HepG2 (cell line): ENCODE data around the gene SRRT. TPM values are rescaled to one million over a fixed set of nuclear protein-coding genes. Genes with fewer than 3 reads are reported as not detected.

Source experiments
- HDAC1 ChIP-seq: sonication (generic); formaldehyde crosslinking; IDR thresholded peaks from 2 replicates; pipeline ENCODE4 v1.5.1; 2020; ENCODE audit warnings: mild to moderate bottlenecking, missing genetic modification reagents
- HOXA5 ChIP-seq: sonication (generic); formaldehyde crosslinking; IDR thresholded peaks from 2 replicates; pipeline ENCODE4 v1.4.0; 2020; ENCODE audit warnings: missing genetic modification reagents
- KLF11 ChIP-seq: IDR thresholded peaks from 2 replicates; pipeline ENCODE4 v1.6.1; 2016; ENCODE audit warnings: missing compliant biosample characterization
- NR3C1 ChIP-seq: sonication (generic); formaldehyde crosslinking; IDR thresholded peaks from 2 replicates; pipeline ENCODE4 v1.4.0; 2020; ENCODE audit warnings: missing genetic modification reagents
- PLRG1 ChIP-seq: fragments of 450-650 bp; conservative IDR thresholded peaks from 2 replicates; pipeline ENCODE4 v1.6.1; 2016
- PRDM10 ChIP-seq: sonication (generic); formaldehyde crosslinking; IDR thresholded peaks from 2 replicates; pipeline ENCODE4 v1.4.0; 2020; ENCODE audit warnings: low read depth, missing genetic modification reagents
- RXRA ChIP-seq: sonication (generic); formaldehyde crosslinking; IDR thresholded peaks from 2 replicates; pipeline ENCODE4 v1.5.1; 2020; ENCODE audit warnings: missing genetic modification reagents
- SMAD3 ChIP-seq: sonication (generic); formaldehyde crosslinking; IDR thresholded peaks from 2 replicates; pipeline ENCODE4 v1.4.0; 2020; ENCODE audit warnings: missing genetic modification reagents
- ZBTB3 ChIP-seq: sonication (generic); formaldehyde crosslinking; IDR thresholded peaks from 2 replicates; pipeline ENCODE4 v1.4.0; 2020; ENCODE audit warnings: low read depth, mild to moderate bottlenecking, moderate library complexity, missing genetic modification reagents, borderline replicate concordance
- ZNF20 ChIP-seq: sonication (generic); formaldehyde crosslinking; IDR thresholded peaks from 2 replicates; pipeline ENCODE4 v1.4.0; 2020; ENCODE audit warnings: mild to moderate bottlenecking, moderate library complexity, missing genetic modification reagents
- ZNF260 ChIP-seq: sonication (generic); formaldehyde crosslinking; IDR thresholded peaks from 2 replicates; pipeline ENCODE4 v1.4.0; 2020; ENCODE audit warnings: missing genetic modification reagents, low read depth, mild to moderate bottlenecking, borderline replicate concordance
- ZNF280B ChIP-seq: sonication (generic); formaldehyde crosslinking; IDR thresholded peaks from 2 replicates; pipeline ENCODE4 v1.5.0; 2020; ENCODE audit warnings: missing genetic modification reagents, mild to moderate bottlenecking, borderline replicate concordance
- ZNF33A ChIP-seq: sonication (generic); formaldehyde crosslinking; IDR thresholded peaks from 2 replicates; pipeline ENCODE4 v1.5.1; 2020; ENCODE audit warnings: missing genetic modification reagents, mild to moderate bottlenecking, moderate library complexity, borderline replicate concordance
- ZNF83 ChIP-seq: sonication (generic); formaldehyde crosslinking; IDR thresholded peaks from 2 replicates; pipeline ENCODE4 v1.4.0; 2020; ENCODE audit warnings: missing genetic modification reagents, mild to moderate bottlenecking, borderline replicate concordance
- ZSCAN20 ChIP-seq: sonication (generic); formaldehyde crosslinking; IDR thresholded peaks from 2 replicates; pipeline ENCODE4 v1.4.0; 2020; ENCODE audit warnings: missing genetic modification reagents, mild to moderate bottlenecking, borderline replicate concordance
- ZSCAN31 ChIP-seq: sonication (generic); formaldehyde crosslinking; IDR thresholded peaks from 2 replicates; pipeline ENCODE4 v1.5.0; 2020; ENCODE audit warnings: low read depth, mild to moderate bottlenecking, missing genetic modification reagents
- polyA plus RNA-seq, 8 experiments: library from polyadenylated mRNA; depleted of rRNA in 3 of 8; stranded (reverse) in 7 of 8; unstranded in 1 of 8; fragments of >200 nt; fragmentation: Illumina TruSeq in 4 of 8; extraction: Trizol in 4 of 8; gene quantifications; 2 replicates each; pipeline versions ENCODE4 v1.2.1 to v1.2.3, GENCODE V29; 2011 to 2016; ENCODE audit warnings: low read depth in 4 of 8, missing spikeins in 1 of 8, mixed read lengths in 1 of 8; ENCODE audit not compliant: insufficient read depth in 1 of 8
- total RNA-seq, 5 experiments: library from RNA; depleted of rRNA; stranded (reverse); fragments of >200 nt; fragmentation: Illumina TruSeq; extraction: Trizol; gene quantifications; 2 replicates each; pipeline ENCODE4 v1.2.3, GENCODE V29; 2016; ENCODE audit warnings: low read depth in 1 of 5
- TF ChIP-seq, protein P1 (sequence below): IDR thresholded peaks from 2 replicates; pipeline ENCODE4 v1.6.1; 2012; ENCODE audit warnings: inconsistent platforms
- TF ChIP-seq, protein P2 (sequence below): sonication (generic); formaldehyde crosslinking; IDR thresholded peaks from 2 replicates; pipeline ENCODE4 v1.5.0; 2020; ENCODE audit warnings: missing genetic modification reagents
- TF ChIP-seq, protein P3 (sequence below): sonication (generic); formaldehyde crosslinking; IDR thresholded peaks from 2 replicates; pipeline ENCODE4 v1.4.0; 2020; ENCODE audit warnings: low read depth, mild to moderate bottlenecking, missing genetic modification reagents
- TF ChIP-seq, protein P4 (sequence below): sonication (generic); formaldehyde crosslinking; conservative IDR thresholded peaks from 2 replicates; pipeline ENCODE4 v1.5.0; 2020; ENCODE audit warnings: missing genetic modification reagents

Gene SRRT
- total and polyA plus RNA-seq, 2 of the 13 experiments (the other 11 are each of a cell fraction or from before 2014, with no cell fraction given): 26.2 to 106 TPM

- TF ChIP-seq ZNF280B (CRISPR knock-in tag) (peak; percentile 75; the same call in 1 of the 2 replicates), KLF11 (CRISPR knock-in tag) (peak; percentile 88), PLRG1 (no peak), NR3C1 (CRISPR knock-in tag) (no peak), ZNF83 (no peak), ZSCAN20 (CRISPR knock-in tag) (no peak), RXRA (CRISPR knock-in tag) (no peak), ZNF20 (CRISPR knock-in tag) (no peak), ZNF33A (CRISPR knock-in tag) (no peak), SMAD3 (CRISPR knock-in tag) (no peak; the same call in 1 of the 2 replicates), PRDM10 (CRISPR knock-in tag) (peak; percentile 86; the same call in 1 of the 2 replicates), ZNF260 (no peak), ZSCAN31 (CRISPR knock-in tag) (peak; percentile 93), HDAC1 (peak; percentile 76), HOXA5 (CRISPR knock-in tag) (peak; percentile 76), ZBTB3 (CRISPR knock-in tag) (peak; percentile 93; the same call in 1 of the 2 replicates)
- TF ChIP-seq, protein P1, sequence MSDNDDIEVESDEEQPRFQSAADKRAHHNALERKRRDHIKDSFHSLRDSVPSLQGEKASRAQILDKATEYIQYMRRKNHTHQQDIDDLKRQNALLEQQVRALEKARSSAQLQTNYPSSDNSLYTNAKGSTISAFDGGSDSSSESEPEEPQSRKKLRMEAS: peak; percentile 91
- TF ChIP-seq, protein P2, sequence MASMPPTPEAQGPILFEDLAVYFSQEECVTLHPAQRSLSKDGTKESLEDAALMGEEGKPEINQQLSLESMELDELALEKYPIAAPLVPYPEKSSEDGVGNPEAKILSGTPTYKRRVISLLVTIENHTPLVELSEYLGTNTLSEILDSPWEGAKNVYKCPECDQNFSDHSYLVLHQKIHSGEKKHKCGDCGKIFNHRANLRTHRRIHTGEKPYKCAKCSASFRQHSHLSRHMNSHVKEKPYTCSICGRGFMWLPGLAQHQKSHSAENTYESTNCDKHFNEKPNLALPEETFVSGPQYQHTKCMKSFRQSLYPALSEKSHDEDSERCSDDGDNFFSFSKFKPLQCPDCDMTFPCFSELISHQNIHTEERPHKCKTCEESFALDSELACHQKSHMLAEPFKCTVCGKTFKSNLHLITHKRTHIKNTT: no peak
- TF ChIP-seq, protein P3, sequence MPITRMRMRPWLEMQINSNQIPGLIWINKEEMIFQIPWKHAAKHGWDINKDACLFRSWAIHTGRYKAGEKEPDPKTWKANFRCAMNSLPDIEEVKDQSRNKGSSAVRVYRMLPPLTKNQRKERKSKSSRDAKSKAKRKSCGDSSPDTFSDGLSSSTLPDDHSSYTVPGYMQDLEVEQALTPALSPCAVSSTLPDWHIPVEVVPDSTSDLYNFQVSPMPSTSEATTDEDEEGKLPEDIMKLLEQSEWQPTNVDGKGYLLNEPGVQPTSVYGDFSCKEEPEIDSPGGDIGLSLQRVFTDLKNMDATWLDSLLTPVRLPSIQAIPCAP (CRISPR knock-in tag): no peak
- TF ChIP-seq, protein P4, sequence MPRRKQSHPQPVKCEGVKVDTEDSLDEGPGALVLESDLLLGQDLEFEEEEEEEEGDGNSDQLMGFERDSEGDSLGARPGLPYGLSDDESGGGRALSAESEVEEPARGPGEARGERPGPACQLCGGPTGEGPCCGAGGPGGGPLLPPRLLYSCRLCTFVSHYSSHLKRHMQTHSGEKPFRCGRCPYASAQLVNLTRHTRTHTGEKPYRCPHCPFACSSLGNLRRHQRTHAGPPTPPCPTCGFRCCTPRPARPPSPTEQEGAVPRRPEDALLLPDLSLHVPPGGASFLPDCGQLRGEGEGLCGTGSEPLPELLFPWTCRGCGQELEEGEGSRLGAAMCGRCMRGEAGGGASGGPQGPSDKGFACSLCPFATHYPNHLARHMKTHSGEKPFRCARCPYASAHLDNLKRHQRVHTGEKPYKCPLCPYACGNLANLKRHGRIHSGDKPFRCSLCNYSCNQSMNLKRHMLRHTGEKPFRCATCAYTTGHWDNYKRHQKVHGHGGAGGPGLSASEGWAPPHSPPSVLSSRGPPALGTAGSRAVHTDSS (CRISPR knock-in tag): no peak
Observed at GRCh38 chr7:100874577-100875355, at the start of gene SRRT (continued).
